PC-9 (cell line): ENCODE data around the gene UNC119. TPM values are rescaled to one million over a fixed set of nuclear protein-coding genes. Genes with fewer than 3 reads are reported as not detected.
"Not testable (repeated sequence)": the region's sequence is repeated elsewhere in the genome, so short reads cannot be mapped to it uniquely, and the experiment has no call there.

Experiments
- BruUV-seq: library from RNA; stranded (reverse); fragments of 400-500 nt; replicated peaks from 2 replicates; lab custom pipeline; 2021; lab: Mats Ljungman, UMichigan
- CTCF ChIA-PET: fragments of 300-600 bp; sonication (Branson Sonifier 250); formaldehyde crosslinking; loops from one replicate; lab custom pipeline; 2022; ENCODE audit warnings: antibody characterized with exemption; lab: Charles Lee
- POLR2A ChIA-PET: fragments of 300-600 bp; sonication (Branson Sonifier 250); formaldehyde crosslinking; loops from one replicate; lab custom pipeline; 2022; ENCODE audit warnings: antibody characterized with exemption; ENCODE audit not compliant: unreplicated experiment; lab: Charles Lee
- DNase-seq, 2 experiments: peaks; one replicate each; pipeline versions ENCODE4 v3.0.0 to v3.0.0-alpha.2; 2015 to 2022; ENCODE audit warnings: mixed read lengths in 1 of 2
- H2AFZ ChIP-seq: fragments of 200-600 bp; sonication (generic); 2 replicates; pipeline ENCODE4 v1.8.1; 2017; ENCODE audit warnings: antibody characterized with exemption
- H3F3A ChIP-seq: fragments of 200-600 bp; sonication (generic); 2 replicates; pipeline ENCODE4 v1.8.1; 2017; ENCODE audit warnings: antibody characterized with exemption, mild to moderate bottlenecking, low read depth; ENCODE audit not compliant: insufficient read depth
- H3K27ac ChIP-seq: fragments of 200-600 bp; sonication (generic); 2 replicates; pipeline ENCODE4 v1.6.1; 2016; ENCODE audit warnings: mixed run types
- H3K27me3 ChIP-seq: fragments of 200-600 bp; sonication (generic); 2 replicates; pipeline ENCODE4 v1.6.1; 2016; ENCODE audit warnings: low read depth, mixed run types; ENCODE audit not compliant: insufficient read depth
- H3K36me3 ChIP-seq: fragments of 200-600 bp; sonication (generic); 2 replicates; pipeline ENCODE4 v1.6.1; 2016; ENCODE audit warnings: low read depth, mixed run types
- H3K4me1 ChIP-seq: fragments of 200-600 bp; sonication (generic); replicated peaks from 2 replicates; pipeline ENCODE4 v1.6.1; 2016; ENCODE audit warnings: mixed run types; ENCODE audit not compliant: insufficient read depth
- H3K4me2 ChIP-seq: fragments of 200-600 bp; sonication (generic); 2 replicates; pipeline ENCODE4 v1.6.1; 2017; ENCODE audit warnings: mixed run types
- H3K4me3 ChIP-seq: fragments of 200-600 bp; sonication (generic); 2 replicates; pipeline ENCODE4 v1.6.1; 2016; ENCODE audit warnings: mixed run types
- H3K79me2 ChIP-seq: fragments of 200-600 bp; sonication (generic); 2 replicates; pipeline ENCODE4 v1.6.1; 2017; ENCODE audit warnings: low read depth, mixed run types
- H3K9me2 ChIP-seq: fragments of 200-600 bp; sonication (generic); 2 replicates; pipeline ENCODE4 v1.8.1; 2017; ENCODE audit warnings: mild to moderate bottlenecking; ENCODE audit not compliant: insufficient read depth
- H3K9me3 ChIP-seq: fragments of 200-600 bp; sonication (generic); 2 replicates; pipeline ENCODE4 v1.8.1; 2016; ENCODE audit warnings: low read depth; ENCODE audit not compliant: insufficient read depth
- H4K20me1 ChIP-seq: fragments of 200-600 bp; sonication (generic); 2 replicates; pipeline ENCODE4 v1.8.1; 2017; ENCODE audit not compliant: insufficient read depth
- EZH2 ChIP-seq: fragments of 200-600 bp; sonication (generic); IDR thresholded peaks from 2 replicates; pipeline ENCODE4 v1.8.0; 2017; ENCODE audit warnings: antibody characterized with exemption, low read depth
- intact Hi-C: fragments of 100-400 bp; cut with micrococcal nuclease; formaldehyde crosslinking; loops from one replicate; pipeline ENCODE4 v1.10.0; 2022; ENCODE audit not compliant: unreplicated experiment
- total RNA-seq: library from RNA; stranded (reverse); gene quantifications from 2 replicates; pipeline ENCODE4 v1.2.3, GENCODE V29; 2021
- TF ChIP-seq, protein P1 (sequence below): fragments of 200-600 bp; sonication (generic); conservative IDR thresholded peaks from 2 replicates; pipeline ENCODE4 v1.6.1; 2017; ENCODE audit warnings: mixed run types, antibody characterized with exemption, mild to moderate bottlenecking, moderate library complexity

Gene UNC119
- total RNA-seq, 1 experiment from 2014 or later: 48.8 TPM

DNA sequence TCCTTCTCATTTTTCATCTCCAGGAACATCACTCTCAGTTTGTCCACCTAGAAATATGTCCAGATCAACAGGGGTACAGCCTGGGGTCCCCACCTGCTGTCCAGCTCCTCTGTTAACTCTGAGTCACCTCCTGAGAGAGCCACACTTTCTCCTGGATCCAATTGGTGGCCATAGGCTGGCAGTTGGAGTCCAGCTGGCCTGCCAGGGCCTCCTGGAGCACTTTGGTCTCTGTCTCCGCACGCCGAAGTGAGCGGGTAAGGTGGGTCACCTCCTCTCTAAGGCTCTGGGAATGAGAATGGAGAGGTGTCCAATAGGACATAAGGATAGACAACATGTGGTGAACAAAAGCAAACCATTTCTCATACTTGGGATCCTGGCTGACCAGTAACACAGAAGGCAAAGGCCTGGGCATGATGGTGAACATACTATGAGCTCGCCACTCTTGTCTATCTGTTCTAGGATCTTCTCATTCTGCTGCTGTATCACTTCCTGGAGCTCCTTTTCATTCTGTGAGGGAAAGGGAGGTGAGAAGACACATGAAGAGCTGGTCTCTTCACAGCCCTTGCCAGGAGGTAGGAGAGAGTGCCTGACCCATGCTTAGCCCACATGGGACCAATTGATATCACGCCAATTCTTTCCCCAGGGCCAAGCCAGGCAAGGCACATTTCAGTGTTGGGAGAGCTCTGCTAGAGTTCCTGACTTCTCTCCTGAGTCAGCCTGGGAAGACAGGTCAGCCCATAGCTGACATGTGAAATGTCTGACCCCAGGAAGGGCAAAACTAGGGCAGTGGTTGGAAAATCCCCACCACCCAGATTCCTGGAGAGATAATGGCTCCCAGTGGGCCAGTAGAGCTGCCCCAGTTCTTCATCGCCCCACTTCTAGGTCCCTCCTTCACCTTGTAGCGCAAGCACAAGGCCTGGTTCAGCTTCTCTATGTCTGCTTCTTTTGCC, 26.1 kb upstream of the UNC119 start:
- H3K9me2 ChIP-seq: no peaks in the 10 kb centered on the region
- H3K27me3 ChIP-seq: no peaks in the 10 kb centered on the region
- peaks cover 15% of the 10 kb centered on the region; the same call in 1 of the 2 replicates for H3F3A ChIP-seq
- no TSS peak for BruUV-seq
- intact Hi-C loops: no loop called here
- no peaks in the 10 kb centered on the region for H3K79me2 ChIP-seq
- TF ChIP-seq EZH2: no peak
- TF ChIP-seq, protein P1, sequence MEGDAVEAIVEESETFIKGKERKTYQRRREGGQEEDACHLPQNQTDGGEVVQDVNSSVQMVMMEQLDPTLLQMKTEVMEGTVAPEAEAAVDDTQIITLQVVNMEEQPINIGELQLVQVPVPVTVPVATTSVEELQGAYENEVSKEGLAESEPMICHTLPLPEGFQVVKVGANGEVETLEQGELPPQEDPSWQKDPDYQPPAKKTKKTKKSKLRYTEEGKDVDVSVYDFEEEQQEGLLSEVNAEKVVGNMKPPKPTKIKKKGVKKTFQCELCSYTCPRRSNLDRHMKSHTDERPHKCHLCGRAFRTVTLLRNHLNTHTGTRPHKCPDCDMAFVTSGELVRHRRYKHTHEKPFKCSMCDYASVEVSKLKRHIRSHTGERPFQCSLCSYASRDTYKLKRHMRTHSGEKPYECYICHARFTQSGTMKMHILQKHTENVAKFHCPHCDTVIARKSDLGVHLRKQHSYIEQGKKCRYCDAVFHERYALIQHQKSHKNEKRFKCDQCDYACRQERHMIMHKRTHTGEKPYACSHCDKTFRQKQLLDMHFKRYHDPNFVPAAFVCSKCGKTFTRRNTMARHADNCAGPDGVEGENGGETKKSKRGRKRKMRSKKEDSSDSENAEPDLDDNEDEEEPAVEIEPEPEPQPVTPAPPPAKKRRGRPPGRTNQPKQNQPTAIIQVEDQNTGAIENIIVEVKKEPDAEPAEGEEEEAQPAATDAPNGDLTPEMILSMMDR: no peak
- H3K4me3 ChIP-seq: no peak overlapping the region
- no peaks in the 10 kb centered on the region; the same call in 1 of the 2 replicates for H4K20me1 ChIP-seq
- peaks cover 3% of the 10 kb centered on the region; the same call in 1 of the 2 replicates for H3K4me1 ChIP-seq
- POLR2A ChIA-PET: interaction anchor here (0.9 kb wide), 1 partner anchor 165 kb away, joined by 4 read pairs; no protein-coding TSS in a partner anchor
- DNase-seq: no peak
- no peak overlapping the region for H2AFZ ChIP-seq
- H3K4me2 ChIP-seq: no peak overlapping the region
- no peak overlapping the region for H3K27ac ChIP-seq
- 0 out of 2 replicates have a peak, but pooled peaks cover 10% of the 10 kb centered on the region for H3K36me3 ChIP-seq
- CTCF ChIA-PET: interaction anchor here (0.5 kb wide), 1 partner anchor 66 kb away, joined by 5 read pairs; the partner anchor contains the start of gene BLTP2
- H3K9me3 ChIP-seq: no peaks in the 10 kb centered on the region

DNA sequence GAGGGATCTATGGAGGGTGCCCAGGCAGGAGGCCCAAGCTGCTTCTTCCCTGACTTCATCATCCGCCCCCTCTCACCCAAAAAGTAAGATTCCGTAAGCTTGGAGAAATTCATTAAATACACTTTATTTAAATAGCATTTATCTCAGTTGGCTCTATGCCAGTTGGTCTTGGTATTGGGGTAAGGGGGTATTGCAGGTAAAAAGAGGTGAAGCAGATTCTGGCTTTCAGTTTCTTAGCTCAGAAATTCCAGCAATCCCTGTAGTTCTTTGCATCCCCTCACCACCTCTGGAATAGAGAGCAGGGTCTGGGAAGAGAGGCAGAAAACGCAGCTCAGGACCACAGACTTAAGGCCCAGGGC, 25.0 kb upstream of the UNC119 start:
- Histone ChIP-seq H3F3A (peaks cover 15% of the 10 kb centered on the region; the same call in 1 of the 2 replicates), H3K4me1 (peaks cover 4% of the 10 kb centered on the region; the same call in 1 of the 2 replicates), H3K4me2 (peak overlapping the region; percentile 52; the same call in 1 of the 2 replicates), H3K27me3 (no peaks in the 10 kb centered on the region), H4K20me1 (no peaks in the 10 kb centered on the region; the same call in 1 of the 2 replicates), H3K9me2 (no peaks in the 10 kb centered on the region), H3K36me3 (0 out of 2 replicates have a peak, but pooled peaks cover 7% of the 10 kb centered on the region), H3K9me3 (no peaks in the 10 kb centered on the region), H3K27ac (no peak overlapping the region), H3K4me3 (no peak overlapping the region), H3K79me2 (no peaks in the 10 kb centered on the region), H2AFZ (no peak overlapping the region)
- BruUV-seq: no TSS peak
- no peak for DNase-seq
- ChIA-PET POLR2A (interaction anchor here (0.7 to 1.0 kb wide), 2 partner anchors 22 to 241 kb away, joined by 3 to 5 read pairs; no protein-coding TSS in a partner anchor), CTCF (interaction anchor here (0.5 kb wide), 1 partner anchor 715 kb away, joined by 6 read pairs; no protein-coding TSS in a partner anchor)
- TF ChIP-seq, protein P1: no peak
- intact Hi-C loops: no loop called here

DNA sequence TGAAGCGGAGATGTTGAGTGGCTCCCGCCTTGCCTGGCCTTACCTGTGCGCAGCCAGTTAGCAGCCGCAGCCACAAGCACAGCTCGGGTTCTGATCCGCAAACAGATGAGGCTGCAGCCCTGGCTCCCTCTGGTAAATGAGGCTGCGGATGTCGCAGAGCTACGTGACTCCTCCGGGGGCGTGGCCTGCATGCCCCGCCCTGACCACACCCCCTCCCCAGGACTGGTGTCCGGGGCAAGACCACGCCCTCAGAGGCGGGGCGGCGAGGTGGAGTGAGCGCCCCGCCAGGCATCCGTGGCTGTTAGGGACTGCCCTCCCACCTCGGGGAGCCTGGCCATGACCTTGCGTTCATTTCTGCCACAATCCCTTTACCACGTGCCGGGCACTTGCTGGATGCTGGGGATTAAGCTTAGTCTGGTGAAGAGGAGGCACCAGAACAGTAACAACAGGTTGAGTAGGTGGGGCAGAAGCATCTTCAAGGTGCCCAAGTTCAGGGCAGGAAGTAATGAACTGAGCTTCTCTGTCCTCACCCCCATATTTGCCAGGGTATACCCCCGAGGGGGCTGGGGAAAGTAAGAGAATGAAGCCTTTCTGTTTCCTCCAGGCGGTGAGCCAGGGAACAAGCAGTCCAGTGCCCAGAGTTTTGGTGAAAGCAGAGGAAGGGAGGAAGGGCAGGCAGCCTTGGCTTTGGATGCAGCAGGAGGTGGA, 24.5 kb upstream of the UNC119 start, which contains the start of gene ALDOC:
Gene ALDOC, minus strand, starts transcription at position 138 of the 708 bp plus-strand sequence. CDS start 1,363 bp downstream, outside the sequence.
- H3K4me2 ChIP-seq: peak within 1 kb of the TSS; percentile 52
- no peak within 1 kb of the TSS for H3K4me3 ChIP-seq
- 0 out of 2 replicates have a peak within 1 kb of the TSS, but pooled peaks have one; percentile 41 for H2AFZ ChIP-seq
- 0 out of 2 replicates have a peak, but pooled peaks cover 4% of the 10 kb centered on the region for H3K36me3 ChIP-seq
- no TSS peak for BruUV-seq
- peak; percentile 79 to 91 for DNase-seq
- H3K27me3 ChIP-seq: no peaks in the 10 kb centered on the region
- no peak within 1 kb of the TSS for H3K27ac ChIP-seq
- no peaks in the 10 kb centered on the region for H3K9me3 ChIP-seq
- TF ChIP-seq EZH2: no peak
- TF ChIP-seq, protein P1: no peak
- no peaks in the 10 kb centered on the region; the same call in 1 of the 2 replicates for H4K20me1 ChIP-seq
- peaks cover 10% of the 10 kb centered on the region for H3K4me1 ChIP-seq
- POLR2A ChIA-PET: interaction anchor here (0.7 to 1.0 kb wide), 2 partner anchors 24 to 241 kb away, joined by 4 to 5 read pairs; partner anchors contain the start of gene UNC119
- intact Hi-C loops: no loop called here
- peaks cover 15% of the 10 kb centered on the region; the same call in 1 of the 2 replicates for H3F3A ChIP-seq
- no peaks in the 10 kb centered on the region for H3K79me2 ChIP-seq
- no peaks in the 10 kb centered on the region for H3K9me2 ChIP-seq
- CTCF ChIA-PET: interaction anchor here (0.5 to 0.6 kb wide), 2 partner anchors 145 to 715 kb away, joined by 6 to 7 read pairs; no protein-coding TSS in a partner anchor

DNA sequence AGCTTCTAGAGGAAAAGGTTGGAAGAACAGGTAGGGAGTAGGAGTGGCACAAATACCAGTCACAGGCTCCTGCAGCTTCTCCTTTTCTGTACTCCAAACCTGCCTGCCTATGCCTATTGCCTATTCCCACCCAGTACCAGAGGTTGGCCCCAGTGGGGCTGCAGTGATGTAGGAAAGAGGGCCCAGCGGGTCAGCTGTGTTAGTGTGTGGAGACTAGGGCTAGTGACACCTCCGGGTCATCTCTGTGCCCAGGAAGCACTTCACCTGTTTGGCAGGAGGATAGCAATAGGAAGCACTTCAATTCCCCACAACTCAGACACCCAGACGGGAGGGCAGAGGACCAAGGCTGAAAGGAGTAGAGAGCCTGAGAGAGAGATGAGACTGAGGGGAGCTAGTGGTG, 23.6 kb upstream of the UNC119 start:
- H3K4me3 ChIP-seq, intact Hi-C loops, H3K36me3 ChIP-seq, POLR2A ChIA-PET, H3K4me2 ChIP-seq, H4K20me1 ChIP-seq, DNase-seq, H3K27ac ChIP-seq, H3K9me3 ChIP-seq, CTCF ChIA-PET, H3K27me3 ChIP-seq, BruUV-seq, H3K9me2 ChIP-seq, H3K79me2 ChIP-seq, H2AFZ ChIP-seq: not testable (repeated sequence)
- peaks cover 15% of the 10 kb centered on the region; the same call in 1 of the 2 replicates for H3F3A ChIP-seq
- peaks cover 10% of the 10 kb centered on the region for H3K4me1 ChIP-seq
